ENCODE measurements around the gene SPRR2F. TPM values are rescaled to one million over a fixed set of nuclear protein-coding genes. Genes with fewer than 3 reads are reported as not detected.
"Not testable (repeated sequence)": the region's sequence is repeated elsewhere in the genome, so short reads cannot be mapped to it uniquely, and the experiment has no call there.

SPRR2F gene, protein sequence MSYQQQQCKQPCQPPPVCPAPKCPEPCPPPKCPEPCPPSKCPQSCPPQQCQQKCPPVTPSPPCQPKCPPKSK
- 1 to 10 TPM in 1 of 3 donors, under 1 TPM in 1, not detected in 1; 0.90 to 1.1 TPM for polyA plus RNA-seq

- no peak within 1 kb of the TSS for H3K27ac ChIP-seq (ENCODE audit: low read depth, low read length)
- 75 to 89% (median 85%) methylated on average over 3 of the region's 3 CpGs for WGBS, 3 donors
These were observed at the start of gene SPRR2F for GRCh38 chr1:153113416-153113815. Gene SPRR2F (minus strand): TSS chr1:153113516. CDS start chr1:153112733, 783 bp downstream.

DNA sequence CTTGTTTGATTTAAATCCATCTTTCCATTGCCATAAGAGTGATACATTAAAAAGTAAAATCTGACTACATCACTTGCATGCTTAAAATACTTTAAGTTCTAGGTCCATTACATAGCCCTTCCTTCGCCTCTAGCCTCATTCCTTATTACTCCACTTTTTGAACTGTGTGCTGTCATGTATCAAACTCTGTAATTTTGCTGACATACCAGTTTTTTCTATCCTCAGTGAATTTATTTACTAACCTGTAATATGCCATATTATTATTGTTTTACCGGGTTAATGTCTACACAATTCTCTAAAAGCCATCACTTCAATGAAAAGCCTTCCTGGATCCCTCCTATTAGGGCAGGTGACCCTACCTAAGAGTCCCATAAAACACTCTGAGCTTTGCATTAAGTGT, 42.2 kb upstream of the SPRR2F start:
- no peak overlapping the region for H3K27ac ChIP-seq (ENCODE audit: low read depth, low read length)
- WGBS, 3 donors = 85 to 92% (median 90%) methylated on average over 2 of the region's 2 CpGs

DNA sequence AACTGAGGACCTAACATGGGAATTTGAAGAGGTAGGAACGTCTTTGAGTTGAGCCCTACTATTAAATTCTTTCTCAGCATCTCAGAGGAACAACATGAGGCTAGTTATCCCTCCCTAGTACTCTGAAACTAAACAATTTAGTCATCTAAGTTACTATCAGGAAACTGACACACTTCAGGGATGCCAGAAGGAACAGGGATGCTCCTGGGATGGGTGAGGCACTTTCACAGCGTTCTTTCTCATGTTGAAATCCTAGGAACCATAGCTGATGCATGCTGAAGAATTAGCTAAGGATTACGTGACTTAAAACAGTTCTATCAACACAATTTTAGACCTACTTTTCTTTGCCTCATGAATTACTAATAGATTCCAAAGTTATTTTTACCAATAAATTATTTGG, 39.2 kb upstream of the SPRR2F start:
- H3K27ac ChIP-seq (ENCODE audit: low read depth, low read length) = no peak overlapping the region
- WGBS, 3 donors = 62 to 77% (median 66%) methylated on average over 3 of the region's 3 CpGs

- no peak within 1 kb of the TSS for H3K27ac ChIP-seq (ENCODE audit: low read depth, low read length)
- 63 to 70% (median 63%) methylated on average over 1 of the region's 1 CpG for WGBS, 3 donors
These were observed 37.5 kb upstream of the SPRR2F start, which contains the start of gene SPRR2G for GRCh38 chr1:153150846-153151245. Gene SPRR2G (minus strand): TSS chr1:153150890. CDS start chr1:153150110, 780 bp downstream.

GRCh38 chr1:153141377-153141776, 28.1 kb upstream of the SPRR2F start:
- 87 to 94% (median 90%) methylated on average over 3 of the region's 3 CpGs for WGBS, 3 donors
- H3K27ac ChIP-seq (ENCODE audit: low read depth, low read length) = no peak overlapping the region

- no peak overlapping the region for H3K27ac ChIP-seq (ENCODE audit: low read depth, low read length)
- WGBS, 3 donors = 41 to 64% (median 55%) methylated on average over 3 of the region's 3 CpGs
These were observed 27.2 kb upstream of the SPRR2F start for GRCh38 chr1:153140484-153140883.

GRCh38 chr1:153133743-153134142, 20.4 kb upstream of the SPRR2F start:
- H3K27ac ChIP-seq (ENCODE audit: low read depth, low read length) = no peak overlapping the region
- 73 to 80% (median 76%) methylated on average over 2 of the region's 2 CpGs for WGBS, 3 donors

DNA sequence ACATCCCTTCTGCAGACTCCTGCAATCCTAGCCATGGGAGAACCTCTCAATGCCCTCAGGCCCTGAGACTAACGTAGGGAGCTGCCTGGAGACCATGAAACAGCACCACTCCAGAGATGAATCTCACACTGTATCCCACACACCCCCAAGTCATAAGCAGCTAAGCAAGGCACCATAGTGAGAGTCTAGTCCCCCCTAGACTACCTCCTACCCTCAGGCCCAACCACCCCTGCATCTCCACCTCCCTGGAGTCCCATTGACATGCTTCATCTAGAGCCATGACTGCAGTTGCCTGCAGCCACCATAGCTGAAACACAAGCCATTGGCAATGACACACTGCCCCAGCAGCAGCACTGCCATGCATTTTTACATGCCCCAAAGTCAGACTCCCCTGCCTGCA, 20.0 kb upstream of the SPRR2F start:
- 89% methylated on average over 1 of the region's 1 CpG for WGBS, 3 donors
- H3K27ac ChIP-seq (ENCODE audit: low read depth, low read length) = no peak overlapping the region

- 90 to 98% (median 94%) methylated on average over 4 of the region's 4 CpGs for WGBS, 3 donors
- H3K27ac ChIP-seq (ENCODE audit: low read depth, low read length) = not testable (repeated sequence)
These were observed 15.4 kb upstream of the SPRR2F start for GRCh38 chr1:153128688-153129087.

DNA sequence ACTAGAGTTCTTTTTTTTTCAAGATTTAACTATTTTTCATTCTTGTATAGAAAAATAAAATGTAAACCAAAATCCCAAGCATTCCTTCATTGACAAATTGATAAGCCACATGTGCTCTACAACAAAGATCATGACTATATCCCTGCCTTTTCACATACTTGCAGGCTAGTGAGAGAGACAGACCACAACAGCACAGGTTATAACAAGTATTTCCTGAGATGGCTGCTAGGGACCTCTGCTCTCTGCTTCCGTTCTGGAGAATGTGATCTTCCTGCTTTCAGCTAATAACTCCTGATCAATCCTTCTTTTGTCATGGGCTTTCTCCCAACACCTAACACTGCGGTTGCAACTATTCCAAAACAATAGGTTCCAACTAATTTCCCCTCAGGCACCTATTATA, 14.0 kb upstream of the SPRR2F start:
- WGBS, 3 donors = 59 to 77% (median 65%) methylated on average over 2 of the region's 2 CpGs
- no peak overlapping the region for H3K27ac ChIP-seq (ENCODE audit: low read depth, low read length)

- H3K27ac ChIP-seq (ENCODE audit: low read depth, low read length) = no peak overlapping the region
- whole genome bisulfite sequencing, 3 donors = 83 to 90% (median 88%) methylated on average over 1 of the region's 1 CpG
These were observed 12.2 kb upstream of the SPRR2F start for GRCh38 chr1:153125536-153125935.

- 81 to 94% (median 86%) methylated on average over 8 of the region's 8 CpGs for WGBS, 3 donors
- H3K27ac ChIP-seq (ENCODE audit: low read depth, low read length) = not testable (repeated sequence)
These were observed 10.5 kb upstream of the SPRR2F start for GRCh38 chr1:153123793-153124192.

- 13 to 42% (median 36%) methylated on average over 3 of the region's 3 CpGs for WGBS, 3 donors
- no peak overlapping the region for H3K27ac ChIP-seq (ENCODE audit: low read depth, low read length)
These were observed 9.6 kb upstream of the SPRR2F start for GRCh38 chr1:153122831-153123421.

- H3K27ac ChIP-seq (ENCODE audit: low read depth, low read length) = no peak overlapping the region
These were observed 7.6 kb upstream of the SPRR2F start for GRCh38 chr1:153120945-153121344.

DNA sequence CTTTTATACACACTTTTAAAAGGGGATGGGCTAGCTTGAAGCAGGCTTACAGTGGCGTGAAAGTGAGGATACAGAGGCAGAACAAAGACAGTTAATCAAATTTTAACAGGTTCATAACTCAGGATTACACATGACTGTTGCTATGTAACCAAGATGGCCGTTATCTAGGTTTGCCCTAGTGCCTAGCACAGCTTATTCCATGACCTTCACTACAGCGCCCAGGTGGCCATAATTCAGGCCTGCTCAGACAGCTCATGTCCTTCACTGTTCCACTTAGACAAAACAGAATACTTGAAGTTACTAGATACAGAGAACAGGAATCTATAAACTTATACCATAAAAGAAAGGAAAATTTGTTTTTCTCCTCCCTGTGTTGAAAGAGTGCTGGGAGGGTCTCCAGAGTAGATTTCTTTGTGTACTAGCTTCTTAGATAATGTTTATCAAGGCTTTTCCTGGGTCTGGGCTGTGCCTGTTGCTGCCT, 6.2 kb upstream of the SPRR2F start:
- no peak overlapping the region for H3K27ac ChIP-seq (ENCODE audit: low read depth, low read length)
- WGBS, 3 donors = 24 to 55% (median 42%) methylated on average over 3 of the region's 3 CpGs

GRCh38 chr1:153115264-153115663, 1.9 kb upstream of the SPRR2F start:
- not testable (repeated sequence) for H3K27ac ChIP-seq (ENCODE audit: low read depth, low read length)

GRCh38 chr1:153112454-153112853, 862 bp downstream of the SPRR2F start:
- H3K27ac ChIP-seq (ENCODE audit: low read depth, low read length) = not testable (repeated sequence)
- WGBS, 3 donors = 63 to 69% (median 63%) methylated on average over 5 of the region's 5 CpGs

DNA sequence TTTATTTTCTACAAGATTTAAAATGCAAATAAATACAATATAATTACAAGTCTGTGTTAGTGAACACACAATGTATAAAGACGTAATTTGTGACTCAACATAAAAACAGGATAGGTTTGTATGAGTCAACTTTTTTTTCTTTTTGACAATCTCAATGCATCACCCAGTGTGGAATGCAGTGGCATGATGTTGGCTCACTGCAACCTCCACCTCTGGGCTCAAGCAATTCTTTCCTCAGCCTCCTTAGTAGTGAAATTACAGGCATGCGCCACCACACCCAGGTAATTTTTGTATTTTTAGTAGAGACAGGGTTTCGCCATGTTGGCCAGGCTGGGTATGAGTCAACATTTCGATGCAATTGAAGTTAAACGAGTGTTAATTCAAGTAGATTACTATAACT, 13.1 kb downstream of the SPRR2F start:
- WGBS, 3 donors = 87 to 95% (median 90%) methylated on average over 5 of the region's 5 CpGs
- H3K27ac ChIP-seq (ENCODE audit: low read depth, low read length) = no peak overlapping the region

- 91 to 93% (median 93%) methylated on average over 9 of the region's 9 CpGs for WGBS, 3 donors
- H3K27ac ChIP-seq (ENCODE audit: low read depth, low read length) = no peak overlapping the region
These were observed 13.8 kb downstream of the SPRR2F start for GRCh38 chr1:153099461-153100045.

- H3K27ac ChIP-seq (ENCODE audit: low read depth, low read length) = no peak overlapping the region
These were observed 17.6 kb downstream of the SPRR2F start for GRCh38 chr1:153095764-153096163.
